ENCODE results near the gene PRPF39. TPM values are rescaled to one million over a fixed set of nuclear protein-coding genes. Genes with fewer than 3 reads are reported as not detected.

PRPF39 gene, protein sequence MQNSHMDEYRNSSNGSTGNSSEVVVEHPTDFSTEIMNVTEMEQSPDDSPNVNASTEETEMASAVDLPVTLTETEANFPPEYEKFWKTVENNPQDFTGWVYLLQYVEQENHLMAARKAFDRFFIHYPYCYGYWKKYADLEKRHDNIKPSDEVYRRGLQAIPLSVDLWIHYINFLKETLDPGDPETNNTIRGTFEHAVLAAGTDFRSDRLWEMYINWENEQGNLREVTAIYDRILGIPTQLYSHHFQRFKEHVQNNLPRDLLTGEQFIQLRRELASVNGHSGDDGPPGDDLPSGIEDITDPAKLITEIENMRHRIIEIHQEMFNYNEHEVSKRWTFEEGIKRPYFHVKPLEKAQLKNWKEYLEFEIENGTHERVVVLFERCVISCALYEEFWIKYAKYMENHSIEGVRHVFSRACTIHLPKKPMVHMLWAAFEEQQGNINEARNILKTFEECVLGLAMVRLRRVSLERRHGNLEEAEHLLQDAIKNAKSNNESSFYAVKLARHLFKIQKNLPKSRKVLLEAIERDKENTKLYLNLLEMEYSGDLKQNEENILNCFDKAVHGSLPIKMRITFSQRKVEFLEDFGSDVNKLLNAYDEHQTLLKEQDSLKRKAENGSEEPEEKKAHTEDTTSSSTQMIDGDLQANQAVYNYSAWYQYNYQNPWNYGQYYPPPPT
- 23.4 TPM for total RNA-seq (2013)
- polyA plus RNA-seq: 10 to 100 TPM in 1 of 3 donors, 1 to 10 TPM in 2; 3.3 to 26.1 (median 5.4) TPM
- 6.6 and 9.0 TPM in 2 replicates for polyA minus RNA-seq
- 11.7 to 34.9 (median 19.2) reads per million in 11 experiments for total RNA-seq

DNA sequence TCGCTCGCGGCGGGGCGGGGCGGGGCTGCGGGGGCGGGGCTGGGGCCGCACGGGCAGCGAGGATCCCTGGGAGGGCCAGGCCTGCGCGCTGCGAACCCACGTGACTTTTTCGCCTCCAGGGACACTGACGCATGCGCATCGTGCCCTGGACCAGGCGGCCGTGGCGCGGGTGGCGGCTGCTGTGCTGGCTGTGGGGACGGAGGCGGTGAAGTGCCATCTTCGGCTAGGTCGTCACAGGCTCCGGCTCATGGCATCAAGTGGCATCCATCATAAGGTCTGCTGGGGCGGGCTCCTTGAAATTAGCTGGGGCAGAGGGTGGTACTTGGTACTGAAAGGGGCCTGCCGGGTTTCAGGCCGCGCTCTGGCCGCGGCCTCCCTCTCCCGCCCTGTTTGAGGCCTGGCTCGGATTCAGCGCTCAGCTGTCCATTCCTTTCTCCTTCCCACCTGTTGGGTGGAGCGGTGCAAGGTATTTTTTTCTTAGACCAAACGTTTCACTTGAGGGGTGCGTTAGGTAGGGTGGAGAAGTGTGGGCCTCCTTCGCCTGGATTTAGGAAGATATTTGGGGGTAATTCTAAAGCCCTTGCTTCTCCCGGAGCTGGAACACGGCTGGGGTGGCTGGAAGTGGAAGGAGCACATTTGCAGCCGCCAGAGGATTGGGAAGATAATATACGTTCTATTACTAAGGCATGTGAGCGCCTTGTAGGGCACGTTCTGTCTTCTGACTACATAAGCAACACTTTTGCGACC is at the start of gene PRPF39:
Gene PRPF39, plus strand, starts transcription at position 141 of the 747 bp plus-strand sequence. CDS start 11,124 bp downstream, outside the sequence.
- Mint-ChIP-seq H3K27me3 (ENCODE audit: low read depth in 3 of 3) (peaks cover 2 to 7% (median 6%) of the 10 kb centered on the region in 3 donors), H3K27ac (peak within 1 kb of the TSS; percentile 82 to 95 (median 92)), H3K9me3 (peaks cover 0 to 3% (median 1%) of the 10 kb centered on the region in 7 donors), H3K4me1 (peaks cover 41% of the 10 kb centered on the region), H3K36me3 (peaks cover 5 to 8% of the 10 kb centered on the region in 2 donors), H3K4me3 (peak within 1 kb of the TSS; percentile 87 to 94)
- intact Hi-C loops (cut with micrococcal nuclease): loop anchor here (5.0 to 10.0 kb wide), 6 partner anchors 48 to 189 kb away; partner anchors contain the start of genes KLHL28 (in 2 of the 2), TOGARAM1 (in 2 of the 2), FANCM (in 1 of the 2) and FKBP3 (in 1 of the 2)
- peaks cover 20 to 27% of the 10 kb centered on the region in 2 donors for H3K4me1 ChIP-seq (ENCODE audit: control insufficient read depth in 1 of 2, insufficient read depth in 2 of 2, low read length in 2 of 2)
- peaks cover 27% of the 10 kb centered on the region for H4K20me1 ChIP-seq (ENCODE audit: insufficient read depth, low read length)
- H3K4me3 ChIP-seq (replicated peaks in 1 of 3; ENCODE audit: low read depth in 2 of 3, low read length in 3 of 3): peak within 1 kb of the TSS; percentile 78 to 94 (median 83)
- H3K9ac ChIP-seq (ENCODE audit: insufficient read depth, low read length, poor library complexity, severe bottlenecking): peak within 1 kb of the TSS; percentile 82
- TF ChIP-seq, protein P1, sequence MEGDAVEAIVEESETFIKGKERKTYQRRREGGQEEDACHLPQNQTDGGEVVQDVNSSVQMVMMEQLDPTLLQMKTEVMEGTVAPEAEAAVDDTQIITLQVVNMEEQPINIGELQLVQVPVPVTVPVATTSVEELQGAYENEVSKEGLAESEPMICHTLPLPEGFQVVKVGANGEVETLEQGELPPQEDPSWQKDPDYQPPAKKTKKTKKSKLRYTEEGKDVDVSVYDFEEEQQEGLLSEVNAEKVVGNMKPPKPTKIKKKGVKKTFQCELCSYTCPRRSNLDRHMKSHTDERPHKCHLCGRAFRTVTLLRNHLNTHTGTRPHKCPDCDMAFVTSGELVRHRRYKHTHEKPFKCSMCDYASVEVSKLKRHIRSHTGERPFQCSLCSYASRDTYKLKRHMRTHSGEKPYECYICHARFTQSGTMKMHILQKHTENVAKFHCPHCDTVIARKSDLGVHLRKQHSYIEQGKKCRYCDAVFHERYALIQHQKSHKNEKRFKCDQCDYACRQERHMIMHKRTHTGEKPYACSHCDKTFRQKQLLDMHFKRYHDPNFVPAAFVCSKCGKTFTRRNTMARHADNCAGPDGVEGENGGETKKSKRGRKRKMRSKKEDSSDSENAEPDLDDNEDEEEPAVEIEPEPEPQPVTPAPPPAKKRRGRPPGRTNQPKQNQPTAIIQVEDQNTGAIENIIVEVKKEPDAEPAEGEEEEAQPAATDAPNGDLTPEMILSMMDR (IDR thresholded peaks at IDR 0.05): no peak
- H3K9me3 ChIP-seq (replicated peaks in 1 of 2; ENCODE audit: control insufficient read depth in 1 of 2, insufficient read depth in 1 of 2, low read length in 2 of 2): no peaks in the 10 kb centered on the region
- H3K27me3 ChIP-seq (ENCODE audit: control insufficient read depth in 2 of 2, insufficient read depth in 2 of 2, low read length in 2 of 2): no peaks in the 10 kb centered on the region
- H3K27ac ChIP-seq (ENCODE audit: low read depth in 1 of 2, low read length in 2 of 2): peak within 1 kb of the TSS; percentile 68 to 82
- peak within 1 kb of the TSS; percentile 93 for H3K4me2 ChIP-seq (replicated peaks; ENCODE audit: extremely low read depth, low read length, poor library complexity, severe bottlenecking)
- no peaks in the 10 kb centered on the region for H3K36me3 ChIP-seq (replicated peaks in 1 of 2; ENCODE audit: control insufficient read depth in 1 of 2, insufficient read depth in 2 of 2, low read length in 2 of 2)
- H3K79me2 ChIP-seq (ENCODE audit: insufficient read depth, low read length): peaks cover 52% of the 10 kb centered on the region
- peak; percentile 92 to 93 (median 92) for DNase-seq
- H2AFZ ChIP-seq (ENCODE audit: insufficient read depth, low read depth, low read length, poor library complexity, severe bottlenecking): peak within 1 kb of the TSS; percentile 98
- WGBS (ENCODE audit: insufficient coverage): under 1% methylated on average over 28 of the region's 49 CpGs

DNA sequence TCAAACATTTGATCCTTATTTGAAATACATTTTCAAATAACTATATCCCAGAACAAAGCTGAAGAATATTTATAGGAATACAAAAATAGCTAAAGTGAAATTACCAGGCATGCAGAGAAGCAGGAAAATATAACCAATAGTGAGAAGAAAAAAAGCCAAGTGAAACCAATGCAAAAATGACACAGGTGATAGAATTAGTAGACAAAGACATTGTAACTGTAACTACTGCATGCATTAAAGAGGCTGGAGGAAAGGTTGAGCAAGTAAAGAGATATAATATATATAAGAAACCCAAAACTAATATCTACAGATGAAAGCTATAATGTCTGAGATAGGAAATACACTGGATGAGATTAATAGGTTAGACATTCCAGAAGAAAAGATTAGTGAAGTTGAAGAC is 49.2 kb upstream of the PRPF39 start:
- peaks cover 0 to 1% (median 0%) of the 10 kb centered on the region in 3 donors for H3K27me3 Mint-ChIP-seq (ENCODE audit: low read depth in 3 of 3)
- DNase-seq: no peak
- TF ChIP-seq, protein P1 (IDR thresholded peaks at IDR 0.05): no peak
- Histone ChIP-seq H3K4me1 (ENCODE audit: control insufficient read depth in 1 of 2, insufficient read depth in 2 of 2, low read length in 2 of 2) (no peaks in the 10 kb centered on the region), H4K20me1 (ENCODE audit: insufficient read depth, low read length) (no peaks in the 10 kb centered on the region), H3K4me3 (replicated peaks in 1 of 3; ENCODE audit: low read depth in 2 of 3, low read length in 3 of 3) (no peak overlapping the region), H3K4me2 (replicated peaks; ENCODE audit: extremely low read depth, low read length, poor library complexity, severe bottlenecking) (no peak overlapping the region), H3K79me2 (ENCODE audit: insufficient read depth, low read length) (no peaks in the 10 kb centered on the region), H3K9me3 (replicated peaks in 1 of 2; ENCODE audit: control insufficient read depth in 1 of 2, insufficient read depth in 1 of 2, low read length in 2 of 2) (peaks cover 14 to 22% of the 10 kb centered on the region in 2 donors), H3K27ac (ENCODE audit: low read depth in 1 of 2, low read length in 2 of 2) (no peak overlapping the region), H3K36me3 (replicated peaks in 1 of 2; ENCODE audit: control insufficient read depth in 1 of 2, insufficient read depth in 2 of 2, low read length in 2 of 2) (peaks cover 27 to 42% of the 10 kb centered on the region in 2 donors), H3K9ac (ENCODE audit: insufficient read depth, low read length, poor library complexity, severe bottlenecking) (no peak overlapping the region), H2AFZ (ENCODE audit: insufficient read depth, low read depth, low read length, poor library complexity, severe bottlenecking) (no peak overlapping the region), H3K27me3 (ENCODE audit: control insufficient read depth in 2 of 2, insufficient read depth in 2 of 2, low read length in 2 of 2) (no peaks in the 10 kb centered on the region)
- no peak overlapping the region for H3K27ac Mint-ChIP-seq
- intact Hi-C loops (cut with micrococcal nuclease): no loop called here
- peaks cover 51 to 60% of the 10 kb centered on the region in 2 donors for H3K36me3 Mint-ChIP-seq
- H3K9me3 Mint-ChIP-seq: peaks cover 8 to 20% (median 15%) of the 10 kb centered on the region in 7 donors
- H3K4me1 Mint-ChIP-seq: no peaks in the 10 kb centered on the region
- no peak overlapping the region for H3K4me3 Mint-ChIP-seq

All from CD14-positive monocyte (primary cell).